ENCODE data around the gene CCL22.

Gene CCL22

DNA sequence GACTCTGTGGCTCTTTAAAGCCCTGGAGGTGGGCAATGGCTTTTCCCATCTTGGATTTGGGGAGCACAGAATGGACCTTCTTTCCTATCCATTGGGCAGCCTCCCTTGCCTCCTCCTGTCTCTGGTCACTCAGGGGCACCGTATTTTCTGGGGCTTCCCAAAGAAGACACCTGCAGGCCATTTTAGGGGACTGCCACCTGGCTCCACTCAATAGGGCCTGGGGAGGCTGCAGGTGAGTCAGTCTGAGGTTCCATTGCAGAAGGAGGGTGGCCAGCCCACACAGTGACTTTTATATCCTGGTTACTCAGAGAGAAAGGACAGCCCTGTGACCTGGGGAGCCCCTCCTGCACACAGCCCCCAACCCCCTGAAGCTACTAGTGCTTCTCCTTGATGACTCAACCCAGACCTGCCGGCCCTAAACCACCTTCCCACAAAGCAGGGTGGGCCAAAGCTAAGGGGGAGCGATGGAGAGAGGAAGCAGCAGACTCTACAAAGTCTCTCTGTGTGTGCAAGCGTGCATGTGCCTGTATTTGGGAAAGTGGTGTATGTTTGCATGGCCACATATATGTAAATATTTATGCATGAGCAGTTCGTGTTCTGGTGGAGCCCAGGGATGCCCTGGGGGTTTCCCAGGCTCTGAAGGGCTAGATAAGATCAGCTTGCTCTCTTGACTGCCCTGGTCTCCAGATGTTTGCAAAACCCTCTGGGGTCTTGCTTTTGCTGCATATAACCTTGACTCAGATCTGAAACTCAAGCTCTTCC, 18.7 kb downstream of the CCL22 start:
- DNase-seq: peak; percentile 96

DNA sequence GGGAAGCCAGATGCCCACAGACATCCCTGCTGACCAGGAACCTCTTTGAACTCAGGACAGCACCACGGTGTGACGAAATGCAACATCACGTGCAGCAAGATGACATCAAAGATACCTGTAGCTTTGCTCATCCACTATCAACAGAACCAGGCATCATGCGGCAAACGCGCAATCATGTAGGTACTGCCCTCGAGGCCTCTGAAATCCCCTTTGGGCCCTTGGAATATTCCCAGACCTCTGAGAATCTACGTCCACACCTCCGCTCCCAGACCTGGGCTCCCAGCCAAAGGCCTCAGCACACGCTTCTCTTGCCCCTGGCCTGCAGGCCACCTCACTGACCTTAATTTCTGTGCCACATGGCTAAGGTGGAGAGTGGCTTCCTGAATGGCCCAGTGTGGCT, 21.0 kb downstream of the CCL22 start:
- DNase-seq: peak; percentile 77

DNA sequence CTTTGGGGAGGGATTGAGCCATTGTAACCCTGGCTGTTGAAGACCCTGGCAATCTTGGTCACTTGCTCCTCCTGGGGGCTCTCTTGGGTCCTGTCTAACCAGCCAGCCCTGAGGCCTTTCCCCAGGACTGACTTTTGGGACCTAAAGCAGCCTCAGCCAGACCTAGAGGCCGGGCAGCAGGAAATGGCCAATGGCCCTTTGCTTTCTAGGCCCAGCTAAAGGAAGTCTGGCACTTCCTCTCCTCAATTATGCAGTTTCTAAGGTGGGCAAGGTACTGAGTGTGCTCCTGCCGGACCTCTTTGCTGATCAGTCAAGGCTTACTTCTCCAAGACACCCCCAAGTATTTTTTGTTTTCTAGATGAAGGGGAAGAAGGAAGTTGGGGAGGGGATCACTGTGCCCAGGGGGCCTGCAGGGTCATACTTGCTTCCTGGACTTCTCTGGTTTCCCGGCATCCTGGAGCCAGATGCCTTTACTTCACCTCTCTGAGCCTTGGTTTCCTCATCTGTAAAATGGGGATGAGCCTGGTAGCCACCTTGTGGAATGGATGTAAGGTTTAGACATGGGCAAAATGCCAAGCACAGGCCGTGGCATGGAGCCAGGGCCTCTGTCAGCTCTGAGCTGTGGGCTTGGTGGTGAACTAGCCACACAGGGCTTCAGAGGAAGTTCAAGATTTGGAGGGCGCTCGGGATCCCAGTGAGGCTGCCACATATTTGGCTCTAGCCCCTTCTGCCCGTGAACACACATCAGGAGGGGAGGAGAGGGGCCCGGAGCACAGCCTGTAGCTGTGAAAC, 22.3 kb downstream of the CCL22 start:
- DNase-seq: no peak

DNA sequence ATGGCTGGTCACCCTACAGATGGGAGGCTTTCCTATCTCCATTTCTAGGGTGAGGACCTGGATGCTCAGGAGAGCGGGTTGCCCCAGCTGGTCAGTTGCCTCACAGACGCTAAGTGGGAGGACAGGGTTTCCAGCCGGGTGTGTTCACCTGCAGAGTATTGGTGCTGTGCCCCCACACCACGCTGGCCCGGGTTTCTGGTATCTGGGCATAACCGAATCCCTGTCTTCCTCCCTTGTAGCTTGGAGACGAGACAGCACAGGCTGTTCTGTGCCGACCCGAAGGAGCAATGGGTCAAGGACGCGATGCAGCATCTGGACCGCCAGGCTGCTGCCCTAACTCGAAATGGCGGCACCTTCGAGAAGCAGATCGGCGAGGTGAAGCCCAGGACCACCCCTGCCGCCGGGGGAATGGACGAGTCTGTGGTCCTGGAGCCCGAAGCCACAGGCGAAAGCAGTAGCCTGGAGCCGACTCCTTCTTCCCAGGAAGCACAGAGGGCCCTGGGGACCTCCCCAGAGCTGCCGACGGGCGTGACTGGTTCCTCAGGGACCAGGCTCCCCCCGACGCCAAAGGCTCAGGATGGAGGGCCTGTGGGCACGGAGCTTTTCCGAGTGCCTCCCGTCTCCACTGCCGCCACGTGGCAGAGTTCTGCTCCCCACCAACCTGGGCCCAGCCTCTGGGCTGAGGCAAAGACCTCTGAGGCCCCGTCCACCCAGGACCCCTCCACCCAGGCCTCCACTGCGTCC, 23.4 kb downstream of the CCL22 start:
- DNase-seq: no peak

DNA sequence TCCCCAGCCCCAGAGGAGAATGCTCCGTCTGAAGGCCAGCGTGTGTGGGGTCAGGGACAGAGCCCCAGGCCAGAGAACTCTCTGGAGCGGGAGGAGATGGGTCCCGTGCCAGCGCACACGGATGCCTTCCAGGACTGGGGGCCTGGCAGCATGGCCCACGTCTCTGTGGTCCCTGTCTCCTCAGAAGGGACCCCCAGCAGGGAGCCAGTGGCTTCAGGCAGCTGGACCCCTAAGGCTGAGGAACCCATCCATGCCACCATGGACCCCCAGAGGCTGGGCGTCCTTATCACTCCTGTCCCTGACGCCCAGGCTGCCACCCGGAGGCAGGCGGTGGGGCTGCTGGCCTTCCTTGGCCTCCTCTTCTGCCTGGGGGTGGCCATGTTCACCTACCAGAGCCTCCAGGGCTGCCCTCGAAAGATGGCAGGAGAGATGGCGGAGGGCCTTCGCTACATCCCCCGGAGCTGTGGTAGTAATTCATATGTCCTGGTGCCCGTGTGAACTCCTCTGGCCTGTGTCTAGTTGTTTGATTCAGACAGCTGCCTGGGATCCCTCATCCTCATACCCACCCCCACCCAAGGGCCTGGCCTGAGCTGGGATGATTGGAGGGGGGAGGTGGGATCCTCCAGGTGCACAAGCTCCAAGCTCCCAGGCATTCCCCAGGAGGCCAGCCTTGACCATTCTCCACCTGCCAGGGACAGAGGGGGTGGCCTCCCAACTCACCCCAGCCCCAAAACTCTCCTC, 24.1 kb downstream of the CCL22 start:
- DNase-seq: no peak

DNA sequence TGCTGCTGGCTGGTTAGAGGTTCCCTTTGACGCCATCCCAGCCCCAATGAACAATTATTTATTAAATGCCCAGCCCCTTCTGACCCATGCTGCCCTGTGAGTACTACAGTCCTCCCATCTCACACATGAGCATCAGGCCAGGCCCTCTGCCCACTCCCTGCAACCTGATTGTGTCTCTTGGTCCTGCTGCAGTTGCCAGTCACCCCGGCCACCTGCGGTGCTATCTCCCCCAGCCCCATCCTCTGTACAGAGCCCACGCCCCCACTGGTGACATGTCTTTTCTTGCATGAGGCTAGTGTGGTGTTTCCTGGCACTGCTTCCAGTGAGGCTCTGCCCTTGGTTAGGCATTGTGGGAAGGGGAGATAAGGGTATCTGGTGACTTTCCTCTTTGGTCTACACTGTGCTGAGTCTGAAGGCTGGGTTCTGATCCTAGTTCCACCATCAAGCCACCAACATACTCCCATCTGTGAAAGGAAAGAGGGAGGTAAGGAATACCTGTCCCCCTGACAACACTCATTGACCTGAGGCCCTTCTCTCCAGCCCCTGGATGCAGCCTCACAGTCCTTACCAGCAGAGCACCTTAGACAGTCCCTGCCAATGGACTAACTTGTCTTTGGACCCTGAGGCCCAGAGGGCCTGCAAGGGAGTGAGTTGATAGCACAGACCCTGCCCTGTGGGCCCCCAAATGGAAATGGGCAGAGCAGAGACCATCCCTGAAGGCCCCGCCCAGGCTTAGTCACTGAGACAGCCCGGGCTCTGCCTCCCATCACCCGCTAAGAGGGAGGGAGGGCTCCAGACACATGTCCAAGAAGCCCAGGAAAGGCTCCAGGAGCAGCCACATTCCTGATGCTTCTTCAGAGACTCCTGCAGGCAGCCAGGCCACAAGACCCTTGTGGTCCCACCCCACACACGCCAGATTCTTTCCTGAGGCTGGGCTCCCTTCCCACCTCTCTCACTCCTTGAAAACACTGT, 25.0 kb downstream of the CCL22 start:
- DNase-seq: peak; percentile 95

DNA sequence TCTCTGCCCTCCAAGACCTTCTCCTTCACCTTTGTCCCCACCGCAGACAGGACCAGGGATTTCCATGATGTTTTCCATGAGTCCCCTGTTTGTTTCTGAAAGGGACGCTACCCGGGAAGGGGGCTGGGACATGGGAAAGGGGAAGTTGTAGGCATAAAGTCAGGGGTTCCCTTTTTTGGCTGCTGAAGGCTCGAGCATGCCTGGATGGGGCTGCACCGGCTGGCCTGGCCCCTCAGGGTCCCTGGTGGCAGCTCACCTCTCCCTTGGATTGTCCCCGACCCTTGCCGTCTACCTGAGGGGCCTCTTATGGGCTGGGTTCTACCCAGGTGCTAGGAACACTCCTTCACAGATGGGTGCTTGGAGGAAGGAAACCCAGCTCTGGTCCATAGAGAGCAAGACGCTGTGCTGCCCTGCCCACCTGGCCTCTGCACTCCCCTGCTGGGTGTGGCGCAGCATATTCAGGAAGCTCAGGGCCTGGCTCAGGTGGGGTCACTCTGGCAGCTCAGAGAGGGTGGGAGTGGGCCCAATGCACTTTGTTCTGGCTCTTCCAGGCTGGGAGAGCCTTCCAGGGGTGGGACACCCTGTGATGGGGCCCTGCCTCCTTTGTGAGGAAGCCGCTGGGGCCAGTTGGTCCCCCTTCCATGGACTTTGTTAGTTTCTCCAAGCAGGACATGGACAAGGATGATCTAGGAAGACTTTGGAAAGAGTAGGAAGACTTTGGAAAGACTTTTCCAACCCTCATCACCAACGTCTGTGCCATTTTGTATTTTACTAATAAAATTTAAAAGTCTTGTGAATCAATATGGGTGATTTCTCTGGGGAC, 25.9 kb downstream of the CCL22 start:
- DNase-seq: no peak

DNA sequence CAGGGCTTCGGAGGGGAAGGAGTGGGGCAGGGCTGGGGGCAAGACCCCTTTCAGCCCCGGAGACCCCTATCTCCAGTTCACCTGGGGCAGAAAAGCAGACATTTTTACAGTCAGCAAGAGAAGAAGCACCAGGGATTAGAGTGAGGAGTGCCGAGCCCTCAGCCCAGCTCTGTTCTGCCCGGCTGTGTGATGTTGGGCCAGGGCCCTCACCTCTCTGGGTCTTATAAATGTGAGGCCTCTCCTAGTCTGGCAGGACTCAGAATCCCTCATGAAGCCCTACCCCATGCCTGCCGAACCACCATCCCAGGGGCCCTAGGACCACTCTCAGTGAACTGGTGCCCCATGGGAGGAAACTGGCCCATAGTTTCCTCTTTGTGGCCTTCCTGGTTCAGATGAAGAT, 26.5 kb downstream of the CCL22 start:
- DNase-seq: no peak

DNA sequence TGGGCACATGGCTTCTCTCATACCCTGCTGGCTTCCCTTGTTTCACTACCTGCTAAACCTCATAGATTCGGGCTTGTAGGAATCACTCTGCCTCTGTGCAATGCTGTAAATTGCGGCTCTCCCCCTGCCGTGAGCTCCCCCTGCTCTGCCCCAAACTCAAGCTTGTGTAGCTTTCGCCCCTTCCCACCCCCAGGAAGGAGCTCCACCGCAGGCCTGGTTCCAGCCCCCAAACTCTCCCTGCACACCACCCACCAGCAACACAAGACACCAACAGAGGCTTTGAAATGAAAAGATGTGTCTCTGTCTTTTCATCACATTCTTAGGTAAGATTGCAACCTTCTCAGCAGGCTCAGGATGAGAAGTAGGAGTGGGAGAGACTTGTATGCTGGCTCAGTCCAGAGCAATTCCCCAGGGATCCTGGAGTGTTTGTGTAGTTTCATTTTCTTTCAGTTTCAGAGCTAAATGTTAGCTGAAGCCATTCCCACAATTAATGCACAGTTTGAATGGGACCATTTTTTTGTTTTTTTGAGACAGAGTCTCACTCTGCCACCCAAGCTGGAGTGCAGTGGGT, 27.9 kb downstream of the CCL22 start:
- DNase-seq: no peak

DNA sequence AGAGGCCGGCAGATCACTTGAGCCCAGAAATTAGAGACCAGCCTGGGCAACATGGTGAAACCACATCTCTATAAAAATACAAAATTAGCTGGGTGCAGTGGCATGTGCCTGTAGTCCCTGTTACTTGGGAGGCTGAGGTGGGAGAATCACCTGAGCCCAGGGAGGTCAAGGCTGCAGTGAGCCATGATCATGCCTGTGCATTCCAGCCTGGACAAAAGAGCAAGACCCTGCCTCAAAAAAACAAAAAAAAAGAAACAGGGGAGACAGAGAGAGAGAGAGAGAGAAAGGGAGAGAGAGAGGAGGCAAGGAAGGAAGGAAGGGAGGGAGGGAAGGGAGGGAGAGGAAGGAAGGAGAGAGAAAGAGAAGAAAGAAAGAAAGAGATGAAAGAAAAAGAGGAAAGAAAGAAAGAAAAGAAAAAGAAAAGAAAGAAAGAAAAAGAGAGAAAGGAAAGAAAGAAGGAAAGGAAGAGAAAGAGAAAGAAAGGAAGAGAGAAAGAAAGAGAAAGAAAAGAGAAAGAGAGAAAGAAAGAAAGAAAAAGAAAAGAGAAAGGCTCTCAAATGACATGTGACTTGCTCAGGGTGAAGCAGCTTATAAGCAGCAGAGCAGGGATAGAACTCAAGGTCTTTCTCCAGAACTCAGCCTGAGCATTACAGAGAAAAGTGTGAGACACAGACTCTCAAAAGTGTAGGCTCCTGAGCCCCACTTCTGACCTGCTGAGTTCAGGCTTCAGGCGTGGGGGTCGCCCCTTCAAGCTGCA, 29.2 kb downstream of the CCL22 start:
- DNase-seq: no peak

DNA sequence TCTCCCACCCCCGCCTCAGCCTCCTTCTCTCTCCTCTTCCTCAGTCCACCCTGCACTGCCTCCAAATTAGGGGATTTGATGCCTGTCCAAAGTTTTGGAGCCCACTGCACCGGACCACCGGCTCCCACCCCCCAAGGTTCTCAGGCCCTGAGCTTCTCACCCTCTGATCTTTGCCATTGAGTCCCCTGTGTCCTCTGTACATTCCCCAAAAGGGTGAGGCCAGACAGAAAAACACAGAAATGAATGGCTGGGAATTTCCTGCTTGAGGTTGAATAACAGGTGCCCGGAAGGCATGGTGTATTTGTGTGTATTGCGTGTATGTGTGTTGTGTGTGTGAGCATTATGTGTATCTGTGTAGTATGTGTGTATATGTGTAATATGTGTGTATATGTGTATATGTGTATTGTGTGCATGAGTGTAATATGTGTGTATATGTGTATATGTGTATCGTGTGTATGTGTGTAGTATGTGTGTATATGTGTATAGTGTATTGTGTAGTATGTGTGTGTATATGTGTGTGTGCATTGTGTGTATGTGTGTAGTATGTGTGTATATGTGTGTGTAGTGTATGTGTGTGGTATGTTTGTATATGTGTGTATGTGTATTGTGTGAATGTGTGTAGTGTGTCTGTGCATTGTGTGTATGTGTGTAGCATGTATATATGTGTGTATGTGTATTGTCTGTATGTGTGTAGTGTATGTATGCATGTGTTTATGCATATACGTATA, 29.9 kb downstream of the CCL22 start:
- no peak for DNase-seq

DNA sequence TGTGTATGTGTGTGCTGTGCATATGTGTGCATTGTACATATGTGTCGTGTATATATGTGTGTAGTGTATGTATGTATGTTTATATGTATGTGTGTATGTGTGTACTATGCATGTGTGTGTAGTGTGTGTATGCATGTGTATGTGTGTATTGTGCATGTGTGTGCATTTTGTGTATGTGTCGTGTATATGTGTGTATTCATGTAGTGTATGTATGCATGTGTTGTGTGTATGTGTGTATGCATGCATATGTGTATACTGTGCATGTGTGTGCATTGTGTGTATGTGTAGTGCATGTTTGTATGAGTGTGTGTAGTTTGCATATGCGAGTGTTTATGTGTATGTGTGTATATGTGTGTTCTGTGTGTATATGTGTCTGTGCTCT, 30.5 kb downstream of the CCL22 start:
- no peak for DNase-seq

DNA sequence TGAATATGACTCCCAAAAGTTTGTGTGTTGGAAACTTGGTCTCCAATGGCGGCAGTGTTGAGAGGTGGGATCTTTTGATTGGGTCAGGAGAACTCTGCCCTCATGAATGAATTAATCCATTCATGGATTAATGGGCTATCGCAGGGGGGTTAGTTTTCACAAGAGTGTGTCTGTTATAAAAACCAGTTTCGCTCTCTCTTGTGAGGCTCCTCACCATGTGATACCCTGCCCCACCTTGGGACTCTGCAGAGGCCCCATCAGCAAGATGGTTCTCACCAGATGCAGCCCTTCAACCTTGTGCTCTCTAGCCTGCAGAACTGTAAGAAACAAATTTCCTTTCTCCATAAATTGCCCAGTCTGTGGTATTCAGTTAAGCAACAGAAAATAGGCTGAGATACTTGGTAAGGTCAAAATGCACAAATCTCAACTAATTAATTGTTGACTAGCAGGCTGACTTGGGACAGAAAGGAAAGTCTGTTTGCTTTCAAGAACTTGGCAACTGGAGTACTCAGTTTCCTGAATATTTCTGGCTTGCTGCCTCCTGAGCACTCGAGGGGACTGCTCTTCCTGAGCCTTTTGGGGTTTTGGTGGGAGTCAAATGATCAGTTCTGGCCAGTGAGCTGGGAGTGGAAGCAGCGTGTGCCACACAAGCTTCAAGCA, 32.2 kb downstream of the CCL22 start:
- no peak for DNase-seq

DNA sequence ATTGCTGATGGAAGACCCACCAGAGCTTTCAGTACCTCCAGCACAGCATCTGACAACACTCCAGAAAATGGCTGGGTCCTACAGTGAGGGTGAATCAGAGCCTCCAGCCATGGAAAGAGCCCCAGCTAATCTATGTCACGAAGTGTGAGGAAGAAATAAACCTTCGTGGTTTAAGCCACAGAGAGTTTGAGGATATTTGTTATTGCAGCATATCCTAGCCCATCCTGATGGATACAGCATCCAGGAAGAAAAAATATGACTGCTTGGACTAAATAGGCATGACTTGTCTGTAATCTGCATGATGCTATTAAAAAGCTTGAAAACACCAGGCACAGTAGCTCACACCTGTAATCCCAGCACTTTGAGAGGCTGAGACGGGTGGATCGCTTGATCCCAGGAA, 32.7 kb downstream of the CCL22 start:
- no peak for DNase-seq

DNA sequence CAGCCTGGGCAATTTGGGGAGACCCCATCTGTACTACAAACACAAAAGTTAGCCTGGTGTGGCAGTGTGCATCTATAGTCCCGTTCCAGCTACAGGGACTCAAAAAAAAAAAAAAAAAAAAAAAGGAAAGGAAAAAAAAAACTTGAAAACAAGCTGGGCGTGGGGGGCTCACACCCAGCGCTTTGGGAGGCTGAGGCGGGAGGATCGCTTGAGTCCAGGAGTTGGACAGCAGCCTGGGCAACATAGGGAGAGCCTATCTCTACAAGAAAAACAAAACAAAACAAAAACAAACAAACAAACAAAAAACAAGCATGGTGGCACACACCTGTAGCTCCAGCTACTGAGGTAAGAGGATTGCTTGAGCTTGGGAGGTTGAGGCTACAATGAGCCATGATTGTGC, 33.1 kb downstream of the CCL22 start:
- no peak for DNase-seq

DNA sequence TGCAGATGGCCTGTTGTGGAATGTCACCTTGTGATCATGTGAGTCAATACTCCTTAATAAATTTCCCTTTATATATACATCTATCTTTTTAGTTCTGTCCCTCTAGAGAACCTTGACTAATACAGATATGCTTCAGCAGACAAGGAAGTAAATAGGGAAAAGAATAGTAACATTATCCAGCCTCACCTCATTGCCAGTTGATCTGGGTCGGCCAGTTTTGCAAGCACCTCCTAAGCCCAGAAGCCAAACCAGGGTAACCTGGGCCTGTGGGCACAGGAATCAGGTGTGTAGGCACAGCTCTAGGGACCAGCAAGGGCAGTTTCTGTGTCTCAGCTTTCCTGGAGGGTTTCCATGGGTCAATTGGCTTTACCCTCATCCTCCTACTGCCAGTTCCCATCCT, 34.1 kb downstream of the CCL22 start:
- no peak for DNase-seq

DNA sequence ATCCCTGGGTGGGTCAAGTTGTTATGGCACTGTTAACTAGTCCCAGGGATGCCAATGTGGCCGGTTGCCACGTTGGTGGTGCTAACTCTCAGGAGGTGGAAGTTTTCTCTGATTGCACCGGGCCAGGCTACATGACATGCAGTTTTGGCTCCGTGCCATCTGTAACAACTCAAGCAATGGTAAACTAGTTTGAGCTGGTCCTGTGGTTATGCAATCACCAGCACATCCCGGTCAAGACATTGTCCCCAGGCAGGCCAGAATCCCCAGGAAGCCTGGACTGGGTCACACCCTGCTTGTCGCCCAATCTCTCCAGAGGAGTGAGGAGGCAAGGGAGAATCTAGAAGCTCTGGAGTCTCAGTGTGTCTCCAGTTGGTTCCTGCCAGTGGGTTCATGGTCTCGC, 35.9 kb downstream of the CCL22 start:
- no peak for DNase-seq

DNA sequence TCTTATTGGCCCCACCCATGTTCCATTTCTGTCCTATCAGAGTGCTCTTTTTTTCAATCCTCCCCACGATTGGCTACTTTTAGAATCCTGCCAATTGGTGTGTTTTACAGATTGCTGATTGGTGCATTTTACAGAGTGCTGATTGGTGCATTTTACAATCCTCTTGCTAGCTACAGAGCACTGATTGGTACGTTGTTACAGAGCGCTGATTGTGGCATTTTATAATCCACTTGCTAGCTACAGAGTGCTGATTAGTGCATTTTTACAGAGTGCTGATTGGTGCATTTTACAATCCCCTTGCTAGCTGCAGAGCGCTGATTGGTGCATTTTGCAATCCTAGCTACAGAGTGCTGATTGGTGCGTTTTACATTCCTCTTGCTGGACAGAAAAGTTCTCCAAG, 36.4 kb downstream of the CCL22 start:
- no peak for DNase-seq

DNA sequence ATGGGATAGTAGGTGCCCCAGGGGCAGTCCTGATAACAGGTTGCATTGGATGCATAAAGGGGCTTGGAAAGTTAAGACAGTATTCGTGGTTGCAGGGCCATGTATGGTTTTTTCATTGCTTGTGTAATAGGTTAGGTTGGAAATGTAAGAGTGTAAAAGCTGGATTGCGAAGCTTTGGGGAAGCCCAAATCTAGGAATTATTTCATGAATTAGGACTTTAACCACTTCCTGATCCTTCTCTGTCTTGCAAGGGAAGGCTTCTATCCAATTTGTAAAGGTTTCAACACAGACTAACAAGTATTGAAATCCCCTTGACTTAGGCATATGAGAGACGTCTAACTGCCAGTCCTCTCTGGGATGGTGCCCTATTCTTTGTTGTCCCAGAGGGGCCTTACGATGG, 38.2 kb downstream of the CCL22 start:
- DNase-seq: no peak

Measured in islet precursor cell (in vitro differentiated cells).